Mesenchymal stem cell (in vitro differentiated cells and primary cell): ENCODE results near the gene BHMT2.
A peak's percentile ranks its signal among the peaks of the same experiment; 100 is the strongest.

ENCODE experiments used
- DNase-seq: peaks from one replicate; pipeline ENCODE4 v3.0.0-alpha.2; 2013
- H2AFZ ChIP-seq: one replicate; pipeline ENCODE4 v1.6.1; 2013; ENCODE audit warnings: low read depth, mild to moderate bottlenecking, control low read depth, inconsistent platforms, low read length, moderate library complexity
- H2AK5ac ChIP-seq: 2 replicates; pipeline ENCODE4 v1.6.1; 2013; ENCODE audit warnings: low read length, moderate library complexity, mild to moderate bottlenecking, inconsistent platforms; ENCODE audit not compliant: severe bottlenecking
- H2BK120ac ChIP-seq: one replicate; pipeline ENCODE4 v1.6.1; 2013; ENCODE audit warnings: low read depth, mild to moderate bottlenecking, inconsistent platforms, low read length, moderate library complexity
- H2BK12ac ChIP-seq, 2 experiments: one replicate each; pipeline ENCODE4 v1.6.1; 2013; ENCODE audit warnings: inconsistent platforms in 2 of 2, low read length in 2 of 2, mild to moderate bottlenecking in 2 of 2, moderate library complexity in 2 of 2, control low read depth in 1 of 2
- H2BK15ac ChIP-seq: one replicate; pipeline ENCODE4 v1.6.1; 2013; ENCODE audit warnings: mild to moderate bottlenecking, low read depth, inconsistent platforms; ENCODE audit not compliant: poor library complexity, severe bottlenecking
- H2BK5ac ChIP-seq: 2 replicates; pipeline ENCODE4 v1.6.1; 2013; ENCODE audit warnings: low read depth, mild to moderate bottlenecking, low read length, control low read depth, inconsistent platforms; ENCODE audit not compliant: poor library complexity, severe bottlenecking
- H3K14ac ChIP-seq, 2 experiments: one replicate each; pipeline ENCODE4 v1.6.1; 2013; ENCODE audit warnings: inconsistent platforms in 2 of 2, low read length in 2 of 2, control low read depth in 1 of 2, mild to moderate bottlenecking in 1 of 2, moderate library complexity in 1 of 2
- H3K18ac ChIP-seq, 2 experiments: one replicate each; pipeline ENCODE4 v1.6.1; 2013; ENCODE audit warnings: inconsistent platforms in 2 of 2, low read length in 2 of 2, control low read depth in 1 of 2, low read depth in 1 of 2, mild to moderate bottlenecking in 1 of 2
- H3K23ac ChIP-seq, 2 experiments: one replicate each; pipeline ENCODE4 v1.6.1; 2013; ENCODE audit warnings: inconsistent platforms in 2 of 2, low read length in 2 of 2, mild to moderate bottlenecking in 2 of 2, moderate library complexity in 2 of 2, control low read depth in 1 of 2
- H3K27ac ChIP-seq: 2 replicates; pipeline ENCODE4 v1.5.1; 2013; ENCODE audit warnings: mild to moderate bottlenecking, moderate library complexity, low read length, control low read depth, inconsistent platforms; ENCODE audit not compliant: poor library complexity, severe bottlenecking
- H3K27me3 ChIP-seq, 2 experiments: 2 replicates each; pipeline versions ENCODE4 v1.6.1 to v1.7.0; 2013; ENCODE audit warnings: low read length in 2 of 2, mild to moderate bottlenecking in 2 of 2, moderate library complexity in 2 of 2, control low read depth in 1 of 2, inconsistent platforms in 1 of 2; ENCODE audit not compliant: control insufficient read depth in 1 of 2, insufficient read depth in 1 of 2
- H3K36me3 ChIP-seq, 2 experiments: 2 replicates each; pipeline versions ENCODE4 v1.6.1 to v1.7.0; 2013; ENCODE audit warnings: low read length in 2 of 2, control low read depth in 1 of 2, inconsistent platforms in 1 of 2, low read depth in 1 of 2, mild to moderate bottlenecking in 1 of 2; ENCODE audit not compliant: insufficient read depth in 2 of 2, control insufficient read depth in 1 of 2
- H3K4ac ChIP-seq, 2 experiments: one replicate each; pipeline ENCODE4 v1.6.1; 2013; ENCODE audit warnings: inconsistent platforms in 2 of 2, low read length in 2 of 2, mild to moderate bottlenecking in 2 of 2, moderate library complexity in 2 of 2, control low read depth in 1 of 2, low read depth in 1 of 2
- H3K4me1 ChIP-seq: 2 replicates; pipeline ENCODE4 v1.6.1; 2013; ENCODE audit warnings: low read depth, low read length, control low read depth; ENCODE audit not compliant: control insufficient read depth, insufficient read depth
- H3K4me2 ChIP-seq: 2 replicates; pipeline ENCODE4 v1.6.1; 2013; ENCODE audit warnings: low read length, mild to moderate bottlenecking, inconsistent platforms; ENCODE audit not compliant: poor library complexity, severe bottlenecking
- H3K4me3 ChIP-seq, 2 experiments: 2 replicates each; pipeline versions ENCODE4 v1.5.1 to v1.7.0; 2013; ENCODE audit warnings: low read length in 2 of 2, mild to moderate bottlenecking in 2 of 2, control low read depth in 1 of 2, low read depth in 1 of 2; ENCODE audit not compliant: insufficient read depth in 1 of 2
- H3K79me1 ChIP-seq: replicated peaks from 2 replicates; pipeline ENCODE4 v1.6.1; 2013; ENCODE audit warnings: mild to moderate bottlenecking, control low read depth, low read length, inconsistent platforms; ENCODE audit not compliant: poor library complexity, severe bottlenecking
- H3K9ac ChIP-seq: 2 replicates; pipeline ENCODE4 v1.7.0; 2013; ENCODE audit warnings: mild to moderate bottlenecking, low read length, moderate library complexity
- H3K9me3 ChIP-seq: 2 replicates; pipeline ENCODE4 v1.7.0; 2013; ENCODE audit warnings: mild to moderate bottlenecking, low read length; ENCODE audit not compliant: control insufficient read depth
- H4K8ac ChIP-seq: one replicate; pipeline ENCODE4 v1.6.1; 2013; ENCODE audit warnings: inconsistent platforms, mild to moderate bottlenecking, low read length, moderate library complexity
- H4K91ac ChIP-seq: one replicate; pipeline ENCODE4 v1.6.1; 2013; ENCODE audit warnings: mild to moderate bottlenecking, low read length, inconsistent platforms
- WGBS: methylation state at CpG from one replicate; pipeline ENCODE4 v1.1.7; 2013; ENCODE audit warnings: mixed read lengths; 5-methylcytosine and 5-hydroxymethylcytosine counted together

The BHMT2 gene

GRCh38 chr5:79111960-79112702 is 42.6 kb downstream of the BHMT2 start:
- no peak overlapping the region for H3K27ac ChIP-seq
- H3K79me1 ChIP-seq = no peaks in the 10 kb centered on the region
- peak overlapping the region in 1 of 2 experiments; percentile 62 for H3K14ac ChIP-seq
- H2BK5ac ChIP-seq = no peak overlapping the region
- H2AFZ ChIP-seq = peak overlapping the region; percentile 43
- peak overlapping the region; percentile 7 for H4K91ac ChIP-seq
- H2BK15ac ChIP-seq = peak overlapping the region; percentile 30
- no peaks in the 10 kb centered on the region for H3K36me3 ChIP-seq
- H2BK120ac ChIP-seq = no peak overlapping the region
- no peak overlapping the region for H3K9ac ChIP-seq
- H3K18ac ChIP-seq = no peak overlapping the region
- no peak overlapping the region for H3K4ac ChIP-seq
- H2AK5ac ChIP-seq = no peak overlapping the region
- H4K8ac ChIP-seq = no peak overlapping the region
- H3K4me2 ChIP-seq = no peak overlapping the region
- no peaks in the 10 kb centered on the region for H3K9me3 ChIP-seq
- H3K4me3 ChIP-seq = peak overlapping the region in 1 of 2 experiments; percentile 47
- peaks cover 36 to 50% of the 10 kb centered on the region in 2 experiments for H3K27me3 ChIP-seq
- peaks cover 9% of the 10 kb centered on the region for H3K4me1 ChIP-seq
- H3K23ac ChIP-seq = no peak overlapping the region
- no peak overlapping the region for H2BK12ac ChIP-seq
- 7% methylated on average over 39 of the region's 39 CpGs for WGBS
- no peak for DNase-seq

GRCh38 chr5:79112703-79113058 is 43.1 kb downstream of the BHMT2 start:
- no peak overlapping the region for H2BK5ac ChIP-seq
- H3K9me3 ChIP-seq = no peaks in the 10 kb centered on the region
- no peak overlapping the region for H3K27ac ChIP-seq
- H3K4me3 ChIP-seq = no peak overlapping the region
- DNase-seq = no peak
- no peak overlapping the region for H2AFZ ChIP-seq
- no peak overlapping the region for H3K14ac ChIP-seq
- no peak overlapping the region for H3K18ac ChIP-seq
- no peaks in the 10 kb centered on the region for H3K79me1 ChIP-seq
- H3K9ac ChIP-seq = no peak overlapping the region
- peaks cover 9% of the 10 kb centered on the region for H3K4me1 ChIP-seq
- H4K8ac ChIP-seq = no peak overlapping the region
- H2BK15ac ChIP-seq = no peak overlapping the region
- H3K4ac ChIP-seq = no peak overlapping the region
- H3K23ac ChIP-seq = no peak overlapping the region
- WGBS = 83% methylated on average over 5 of the region's 5 CpGs
- H3K36me3 ChIP-seq = no peaks in the 10 kb centered on the region
- H3K27me3 ChIP-seq = peaks cover 36 to 46% of the 10 kb centered on the region in 2 experiments
- H2AK5ac ChIP-seq = no peak overlapping the region
- no peak overlapping the region for H2BK12ac ChIP-seq
- no peak overlapping the region for H3K4me2 ChIP-seq
- H4K91ac ChIP-seq = no peak overlapping the region
- no peak overlapping the region for H2BK120ac ChIP-seq

DNA sequence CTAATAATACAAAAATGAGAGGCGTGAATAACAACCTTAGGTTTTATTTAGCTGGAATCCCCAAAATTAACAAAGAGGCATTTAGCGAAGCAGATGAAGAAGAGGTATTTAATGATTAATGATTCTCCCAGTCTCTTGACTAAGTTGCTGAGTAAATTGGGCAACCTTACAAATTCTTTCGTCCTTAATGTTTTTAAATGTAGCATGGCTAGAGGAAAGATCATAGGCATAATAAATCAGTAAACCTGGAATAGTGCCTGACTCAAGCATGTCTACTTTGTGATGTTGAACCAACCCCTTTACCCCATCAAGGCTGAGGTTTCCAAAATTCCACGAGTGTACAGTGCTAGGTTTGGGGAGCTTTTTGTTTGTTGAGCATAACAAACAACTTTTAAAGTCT is 49.9 kb downstream of the BHMT2 start:
- H2AK5ac ChIP-seq = no peak overlapping the region
- no peak overlapping the region for H3K4me3 ChIP-seq
- WGBS = 100% methylated on average over 2 of the region's 4 CpGs
- no peaks in the 10 kb centered on the region for H3K4me1 ChIP-seq
- H4K91ac ChIP-seq = no peak overlapping the region
- H2AFZ ChIP-seq = no peak overlapping the region
- no peak overlapping the region for H3K4me2 ChIP-seq
- no peak overlapping the region for H4K8ac ChIP-seq
- no peak for DNase-seq
- H3K36me3 ChIP-seq = no peaks in the 10 kb centered on the region
- H2BK12ac ChIP-seq = no peak overlapping the region
- H2BK120ac ChIP-seq = no peak overlapping the region
- no peak overlapping the region for H3K27ac ChIP-seq
- H3K18ac ChIP-seq = no peak overlapping the region
- no peak overlapping the region for H2BK5ac ChIP-seq
- no peak overlapping the region for H3K14ac ChIP-seq
- no peak overlapping the region for H3K4ac ChIP-seq
- peaks cover under 1 to 12% of the 10 kb centered on the region in 2 experiments for H3K27me3 ChIP-seq
- no peak overlapping the region for H3K23ac ChIP-seq
- H3K79me1 ChIP-seq = no peaks in the 10 kb centered on the region
- no peak overlapping the region for H2BK15ac ChIP-seq
- no peak overlapping the region for H3K9ac ChIP-seq
- H3K9me3 ChIP-seq = no peaks in the 10 kb centered on the region

GRCh38 chr5:79120221-79120620 is 50.7 kb downstream of the BHMT2 start:
- no peaks in the 10 kb centered on the region for H3K9me3 ChIP-seq
- no peak overlapping the region for H2BK5ac ChIP-seq
- H3K4me1 ChIP-seq = no peaks in the 10 kb centered on the region
- H3K9ac ChIP-seq = no peak overlapping the region
- WGBS = 86% methylated on average over 3 of the region's 4 CpGs
- peaks cover 0 to 12% of the 10 kb centered on the region in 2 experiments for H3K27me3 ChIP-seq
- H3K4me3 ChIP-seq = no peak overlapping the region
- no peak overlapping the region for H4K8ac ChIP-seq
- H2BK120ac ChIP-seq = no peak overlapping the region
- H3K4ac ChIP-seq = no peak overlapping the region
- H2BK12ac ChIP-seq = no peak overlapping the region
- no peak overlapping the region for H3K4me2 ChIP-seq
- H3K79me1 ChIP-seq = no peaks in the 10 kb centered on the region
- H2BK15ac ChIP-seq = no peak overlapping the region
- no peak overlapping the region for H3K27ac ChIP-seq
- no peak overlapping the region for H2AFZ ChIP-seq
- H3K14ac ChIP-seq = no peak overlapping the region
- no peak overlapping the region for H2AK5ac ChIP-seq
- no peak for DNase-seq
- no peaks in the 10 kb centered on the region for H3K36me3 ChIP-seq
- H3K18ac ChIP-seq = no peak overlapping the region
- no peak overlapping the region for H3K23ac ChIP-seq
- no peak overlapping the region for H4K91ac ChIP-seq
